ENCODE results near the gene ZNF594. TPM values are rescaled to one million over a fixed set of nuclear protein-coding genes. Genes with fewer than 3 reads are reported as not detected.
A peak's percentile ranks its signal among the peaks of the same experiment; 100 is the strongest.
"Not testable (repeated sequence)": the region's sequence is repeated elsewhere in the genome, so short reads cannot be mapped to it uniquely, and the experiment has no call there.

Gene ZNF594
- total RNA-seq, 1 donor from 2014 or later = 21.2 TPM

DNA sequence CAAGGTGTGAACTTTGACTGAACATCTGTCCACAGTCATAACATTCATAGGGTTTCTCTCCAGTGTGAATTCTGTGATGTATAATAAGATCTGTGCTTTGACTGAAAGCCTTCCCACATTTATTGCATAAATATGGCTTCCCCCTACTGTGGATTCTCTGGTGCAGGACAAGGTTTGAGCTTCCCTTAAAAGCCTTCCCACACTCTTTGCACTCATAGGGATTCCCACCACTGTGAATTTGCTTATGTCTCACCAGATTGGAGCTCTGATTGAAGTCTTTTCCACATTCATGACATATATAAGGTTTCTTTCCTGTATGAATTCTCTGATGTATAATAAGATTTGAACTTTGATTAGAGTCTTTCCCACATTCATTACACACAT is 8.3 kb downstream of the ZNF594 start:
- Mint-ChIP-seq H3K27me3 (ENCODE audit: unreplicated experiment) (peaks cover 28% of the 10 kb centered on the region), H3K27ac (ENCODE audit: unreplicated experiment) (no peak overlapping the region), H3K36me3 (ENCODE audit: unreplicated experiment) (peaks cover 71% of the 10 kb centered on the region), H3K9me3 (ENCODE audit: unreplicated experiment) (peaks cover 71% of the 10 kb centered on the region), H3K4me3 (ENCODE audit: unreplicated experiment) (no peak overlapping the region), H3K4me1 (ENCODE audit: low read depth, unreplicated experiment) (no peaks in the 10 kb centered on the region)
- TF ChIP-seq, protein P1, sequence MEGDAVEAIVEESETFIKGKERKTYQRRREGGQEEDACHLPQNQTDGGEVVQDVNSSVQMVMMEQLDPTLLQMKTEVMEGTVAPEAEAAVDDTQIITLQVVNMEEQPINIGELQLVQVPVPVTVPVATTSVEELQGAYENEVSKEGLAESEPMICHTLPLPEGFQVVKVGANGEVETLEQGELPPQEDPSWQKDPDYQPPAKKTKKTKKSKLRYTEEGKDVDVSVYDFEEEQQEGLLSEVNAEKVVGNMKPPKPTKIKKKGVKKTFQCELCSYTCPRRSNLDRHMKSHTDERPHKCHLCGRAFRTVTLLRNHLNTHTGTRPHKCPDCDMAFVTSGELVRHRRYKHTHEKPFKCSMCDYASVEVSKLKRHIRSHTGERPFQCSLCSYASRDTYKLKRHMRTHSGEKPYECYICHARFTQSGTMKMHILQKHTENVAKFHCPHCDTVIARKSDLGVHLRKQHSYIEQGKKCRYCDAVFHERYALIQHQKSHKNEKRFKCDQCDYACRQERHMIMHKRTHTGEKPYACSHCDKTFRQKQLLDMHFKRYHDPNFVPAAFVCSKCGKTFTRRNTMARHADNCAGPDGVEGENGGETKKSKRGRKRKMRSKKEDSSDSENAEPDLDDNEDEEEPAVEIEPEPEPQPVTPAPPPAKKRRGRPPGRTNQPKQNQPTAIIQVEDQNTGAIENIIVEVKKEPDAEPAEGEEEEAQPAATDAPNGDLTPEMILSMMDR (IDR thresholded peaks at IDR 0.05; ENCODE audit: partially characterized antibody, unreplicated experiment) = no peak
- DNase-seq = no peak

DNA sequence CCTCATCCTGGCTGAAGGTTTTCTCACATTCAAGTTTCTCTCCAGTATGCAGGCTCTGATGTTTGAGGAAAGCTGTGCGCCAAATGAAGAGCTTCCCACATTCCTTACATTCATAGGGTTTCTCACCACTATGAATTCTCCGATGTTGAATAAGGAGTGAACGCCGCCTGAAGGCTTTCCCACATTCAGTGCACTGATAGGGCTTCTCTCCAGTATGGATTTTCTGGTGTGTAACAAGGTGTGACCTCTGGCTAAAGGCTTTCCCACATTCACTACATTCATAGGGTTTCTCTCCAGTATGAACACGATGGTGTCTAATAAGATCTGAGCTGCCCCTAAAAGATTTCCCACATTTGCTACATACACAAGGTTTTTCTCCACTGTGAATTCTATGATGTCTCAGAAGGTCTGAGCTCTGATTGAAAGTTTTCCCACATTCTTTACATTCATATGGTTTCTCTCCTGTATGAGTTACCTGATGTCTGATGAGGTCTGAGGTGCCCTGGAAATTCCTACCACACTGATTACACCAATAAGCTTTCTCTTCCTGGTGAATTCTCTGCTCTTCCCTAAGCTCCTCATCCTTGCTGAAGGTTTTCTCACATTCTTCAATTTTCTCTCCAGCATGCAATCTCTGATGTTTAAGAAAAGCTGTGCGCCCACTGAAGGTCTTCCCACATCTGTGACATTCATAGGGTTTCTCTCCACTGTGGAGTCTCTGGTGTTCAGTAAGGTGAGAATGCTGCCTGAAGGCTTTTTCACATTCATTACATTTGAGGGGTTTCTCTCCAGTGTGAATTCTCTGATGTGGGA is 8.9 kb downstream of the ZNF594 start:
- peaks cover 27% of the 10 kb centered on the region for H3K27me3 Mint-ChIP-seq (ENCODE audit: unreplicated experiment)
- H3K9me3 Mint-ChIP-seq (ENCODE audit: unreplicated experiment) = peaks cover 66% of the 10 kb centered on the region
- TF ChIP-seq, protein P1 (IDR thresholded peaks at IDR 0.05; ENCODE audit: partially characterized antibody, unreplicated experiment) = no peak
- peak overlapping the region; percentile 2 for H3K4me3 Mint-ChIP-seq (ENCODE audit: unreplicated experiment)
- DNase-seq = no peak
- no peaks in the 10 kb centered on the region for H3K4me1 Mint-ChIP-seq (ENCODE audit: low read depth, unreplicated experiment)
- H3K27ac Mint-ChIP-seq (ENCODE audit: unreplicated experiment) = no peak overlapping the region
- peaks cover 67% of the 10 kb centered on the region for H3K36me3 Mint-ChIP-seq (ENCODE audit: unreplicated experiment)

DNA sequence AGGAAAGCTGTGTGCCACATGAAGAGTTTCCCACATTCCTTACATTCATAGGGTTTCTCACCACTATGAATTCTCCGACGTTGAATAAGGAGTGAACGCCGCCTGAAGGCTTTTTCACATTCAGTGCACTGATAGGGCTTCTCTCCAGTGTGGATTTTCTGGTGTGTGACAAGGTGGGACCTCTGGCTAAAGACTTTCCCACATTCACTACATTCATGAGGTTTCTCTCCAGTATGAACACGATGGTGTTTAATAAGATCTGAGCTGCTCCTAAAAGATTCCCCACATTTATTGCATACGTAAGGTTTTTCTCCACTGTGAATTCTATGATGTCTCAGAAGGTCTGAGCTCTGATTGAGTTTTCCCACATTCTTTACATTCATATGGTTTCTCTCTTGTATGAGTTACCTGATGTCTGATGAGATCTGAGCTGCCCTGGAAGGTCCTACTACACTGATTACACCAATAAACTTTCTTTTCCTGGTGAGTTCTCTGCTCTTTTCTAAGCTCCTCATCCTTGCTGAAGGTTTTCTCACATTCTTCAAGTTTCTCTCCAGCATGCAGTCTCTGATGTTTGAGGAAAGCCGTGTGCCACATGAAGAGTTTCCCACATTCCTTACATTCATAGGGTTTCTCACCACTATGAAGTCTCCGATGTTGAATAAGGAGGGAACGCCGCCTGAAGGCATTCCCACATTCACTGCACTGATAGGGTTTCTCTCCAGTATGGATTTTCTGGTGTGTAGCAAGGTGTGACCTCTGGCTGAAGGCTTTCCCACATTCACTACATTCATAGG is 10.0 kb downstream of the ZNF594 start:
- no peak overlapping the region for H3K4me3 Mint-ChIP-seq (ENCODE audit: unreplicated experiment)
- TF ChIP-seq, protein P1 (IDR thresholded peaks at IDR 0.05; ENCODE audit: partially characterized antibody, unreplicated experiment) = no peak
- peaks cover 61% of the 10 kb centered on the region for H3K9me3 Mint-ChIP-seq (ENCODE audit: unreplicated experiment)
- H3K36me3 Mint-ChIP-seq (ENCODE audit: unreplicated experiment) = peaks cover 61% of the 10 kb centered on the region
- peaks cover 27% of the 10 kb centered on the region for H3K27me3 Mint-ChIP-seq (ENCODE audit: unreplicated experiment)
- H3K4me1 Mint-ChIP-seq (ENCODE audit: low read depth, unreplicated experiment) = no peaks in the 10 kb centered on the region
- DNase-seq = no peak
- H3K27ac Mint-ChIP-seq (ENCODE audit: unreplicated experiment) = no peak overlapping the region

DNA sequence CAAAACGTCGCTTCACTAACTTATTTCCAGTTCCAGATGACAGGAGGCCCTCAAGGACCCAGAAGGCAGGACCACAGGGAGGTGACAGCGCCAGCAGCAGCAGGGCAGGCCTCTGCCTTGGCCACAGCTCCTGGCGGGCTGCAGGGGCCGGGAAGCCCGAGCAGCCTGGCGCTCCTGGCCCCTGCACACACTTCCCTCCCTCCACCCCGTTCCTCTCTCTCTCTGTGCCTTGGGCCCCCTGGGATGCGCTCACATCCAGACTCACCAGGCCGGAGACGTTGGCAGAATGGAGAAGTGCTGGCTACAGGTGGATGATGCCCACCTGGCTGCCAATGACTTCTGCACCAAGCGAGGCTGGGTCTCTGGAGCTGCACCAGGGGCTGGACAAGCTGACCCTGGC is 12.7 kb downstream of the ZNF594 start:
- H3K9me3 Mint-ChIP-seq (ENCODE audit: unreplicated experiment) = peaks cover 53% of the 10 kb centered on the region
- H3K4me1 Mint-ChIP-seq (ENCODE audit: low read depth, unreplicated experiment) = no peaks in the 10 kb centered on the region
- H3K27me3 Mint-ChIP-seq (ENCODE audit: unreplicated experiment) = peaks cover 19% of the 10 kb centered on the region
- no peak overlapping the region for H3K4me3 Mint-ChIP-seq (ENCODE audit: unreplicated experiment)
- H3K36me3 Mint-ChIP-seq (ENCODE audit: unreplicated experiment) = peaks cover 57% of the 10 kb centered on the region
- TF ChIP-seq, protein P1 (IDR thresholded peaks at IDR 0.05; ENCODE audit: partially characterized antibody, unreplicated experiment) = no peak
- no peak for DNase-seq
- no peak overlapping the region for H3K27ac Mint-ChIP-seq (ENCODE audit: unreplicated experiment)

DNA sequence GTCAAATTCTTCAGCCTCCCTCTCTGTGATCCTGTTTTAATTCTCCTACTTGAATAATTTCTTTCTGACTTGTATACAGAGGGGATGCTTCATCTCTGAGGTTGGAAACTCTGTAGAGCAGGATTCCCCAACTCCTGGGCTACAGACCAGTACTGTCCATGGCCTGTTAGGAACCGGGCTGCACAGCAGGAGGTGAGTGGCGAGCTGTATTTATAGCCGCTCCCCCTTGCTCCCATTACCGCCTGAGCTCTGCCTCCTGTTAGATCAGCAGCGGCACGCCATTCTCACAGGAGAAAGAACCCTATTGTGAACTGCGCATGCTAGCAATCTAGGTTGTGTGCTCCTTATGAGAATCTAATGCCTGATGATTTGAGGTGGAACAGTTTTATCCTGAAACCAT is 16.6 kb downstream of the ZNF594 start:
- H3K4me1 Mint-ChIP-seq (ENCODE audit: low read depth, unreplicated experiment); H3K27me3 Mint-ChIP-seq (ENCODE audit: unreplicated experiment); DNase-seq; H3K4me3 Mint-ChIP-seq (ENCODE audit: unreplicated experiment); H3K27ac Mint-ChIP-seq (ENCODE audit: unreplicated experiment): not testable (repeated sequence)
- peaks cover 23% of the 10 kb centered on the region for H3K36me3 Mint-ChIP-seq (ENCODE audit: unreplicated experiment)
- peaks cover 19% of the 10 kb centered on the region for H3K9me3 Mint-ChIP-seq (ENCODE audit: unreplicated experiment)

GRCh38 chr17:5165791-5166564 is 25.7 kb downstream of the ZNF594 start:
- H3K36me3 Mint-ChIP-seq (ENCODE audit: unreplicated experiment); H3K27me3 Mint-ChIP-seq (ENCODE audit: unreplicated experiment); H3K4me1 Mint-ChIP-seq (ENCODE audit: low read depth, unreplicated experiment); DNase-seq; H3K9me3 Mint-ChIP-seq (ENCODE audit: unreplicated experiment); H3K4me3 Mint-ChIP-seq (ENCODE audit: unreplicated experiment); H3K27ac Mint-ChIP-seq (ENCODE audit: unreplicated experiment): not testable (repeated sequence)
